ENCODE measurements around the gene SMPDL3A.
A peak's percentile ranks its signal among the peaks of the same experiment; 100 is the strongest.
"Not testable (repeated sequence)": the region's sequence is repeated elsewhere in the genome, so short reads cannot be mapped to it uniquely, and the experiment has no call there.

Gene SMPDL3A, protein sequence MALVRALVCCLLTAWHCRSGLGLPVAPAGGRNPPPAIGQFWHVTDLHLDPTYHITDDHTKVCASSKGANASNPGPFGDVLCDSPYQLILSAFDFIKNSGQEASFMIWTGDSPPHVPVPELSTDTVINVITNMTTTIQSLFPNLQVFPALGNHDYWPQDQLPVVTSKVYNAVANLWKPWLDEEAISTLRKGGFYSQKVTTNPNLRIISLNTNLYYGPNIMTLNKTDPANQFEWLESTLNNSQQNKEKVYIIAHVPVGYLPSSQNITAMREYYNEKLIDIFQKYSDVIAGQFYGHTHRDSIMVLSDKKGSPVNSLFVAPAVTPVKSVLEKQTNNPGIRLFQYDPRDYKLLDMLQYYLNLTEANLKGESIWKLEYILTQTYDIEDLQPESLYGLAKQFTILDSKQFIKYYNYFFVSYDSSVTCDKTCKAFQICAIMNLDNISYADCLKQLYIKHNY

GRCh38 chr6:122789182-122790027 lies at the start of gene SMPDL3A:
SMPDL3A (plus strand) TSS chr6:122789258; CDS start chr6:122789347, 89 bp downstream.
- Histone ChIP-seq H3K4me1 (ENCODE audit: control insufficient read depth, insufficient read depth, low read length) (peaks cover 31% of the 10 kb centered on the region), H3K36me3 (ENCODE audit: control insufficient read depth, insufficient read depth, low read length) (no peaks in the 10 kb centered on the region), H3K9ac (ENCODE audit: low read length) (peak within 1 kb of the TSS; percentile 65), H3K27me3 (ENCODE audit: control insufficient read depth, insufficient read depth, low read length) (peaks cover 28% of the 10 kb centered on the region), H3K4me3 (ENCODE audit: low read depth, low read length) (peak within 1 kb of the TSS; percentile 90), H3K9me3 (ENCODE audit: control insufficient read depth, insufficient read depth, low read depth, low read length) (no peaks in the 10 kb centered on the region), H3K27ac (ENCODE audit: low read depth, low read length) (peak within 1 kb of the TSS; percentile 21; the same call in 1 of the 2 replicates)

- Histone ChIP-seq H3K9me3 (ENCODE audit: control insufficient read depth, insufficient read depth, low read depth, low read length) (peaks cover 8% of the 10 kb centered on the region; the same call in 1 of the 2 replicates), H3K4me3 (ENCODE audit: low read depth, low read length) (no peak overlapping the region), H3K4me1 (ENCODE audit: control insufficient read depth, insufficient read depth, low read length) (peaks cover 13% of the 10 kb centered on the region), H3K27ac (ENCODE audit: low read depth, low read length) (no peak overlapping the region), H3K36me3 (ENCODE audit: control insufficient read depth, insufficient read depth, low read length) (no peaks in the 10 kb centered on the region), H3K27me3 (ENCODE audit: control insufficient read depth, insufficient read depth, low read length) (no peaks in the 10 kb centered on the region), H3K9ac (ENCODE audit: low read length) (no peak overlapping the region)
Observed at GRCh38 chr6:122740091-122740490, 49.0 kb upstream of the SMPDL3A start.

GRCh38 chr6:122740936-122741335 lies 48.1 kb upstream of the SMPDL3A start:
- no peak overlapping the region for H3K4me3 ChIP-seq (ENCODE audit: low read depth, low read length)

DNA sequence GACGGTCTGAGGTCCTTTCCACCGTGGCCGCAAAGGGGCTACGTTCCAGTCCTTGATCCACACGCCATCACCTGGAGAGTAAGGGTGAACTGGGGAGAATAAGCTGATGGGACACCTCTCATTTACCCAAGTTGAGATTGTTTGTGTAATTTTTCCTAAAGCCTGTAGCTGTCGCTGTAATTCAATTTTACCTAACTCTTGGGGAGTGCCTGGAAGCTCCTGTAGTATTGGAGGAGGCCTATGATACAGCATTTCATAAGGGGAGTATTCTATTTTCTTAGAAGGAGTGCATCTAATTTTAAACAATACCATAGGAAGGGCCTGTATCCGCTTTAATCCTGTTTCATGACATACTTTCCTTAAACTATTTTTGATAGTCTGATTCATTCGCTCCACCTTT lies 44.8 kb upstream of the SMPDL3A start:
- H3K27me3 ChIP-seq (ENCODE audit: control insufficient read depth, insufficient read depth, low read length); H3K9ac ChIP-seq (ENCODE audit: low read length); H3K9me3 ChIP-seq (ENCODE audit: control insufficient read depth, insufficient read depth, low read depth, low read length); H3K4me3 ChIP-seq (ENCODE audit: low read depth, low read length); H3K27ac ChIP-seq (ENCODE audit: low read depth, low read length); H3K4me1 ChIP-seq (ENCODE audit: control insufficient read depth, insufficient read depth, low read length); H3K36me3 ChIP-seq (ENCODE audit: control insufficient read depth, insufficient read depth, low read length): not testable (repeated sequence)

More at GRCh38 chr6:122740936-122741335, 48.1 kb upstream of the SMPDL3A start:
- peaks cover 4% of the 10 kb centered on the region for H3K4me1 ChIP-seq (ENCODE audit: control insufficient read depth, insufficient read depth, low read length)
- no peaks in the 10 kb centered on the region for H3K27me3 ChIP-seq (ENCODE audit: control insufficient read depth, insufficient read depth, low read length)
- H3K27ac ChIP-seq (ENCODE audit: low read depth, low read length), result no peak overlapping the region
- H3K9ac ChIP-seq (ENCODE audit: low read length), result no peak overlapping the region
- no peaks in the 10 kb centered on the region for H3K36me3 ChIP-seq (ENCODE audit: control insufficient read depth, insufficient read depth, low read length)
- H3K9me3 ChIP-seq (ENCODE audit: control insufficient read depth, insufficient read depth, low read depth, low read length), result peaks cover 8% of the 10 kb centered on the region; the same call in 1 of the 2 replicates

DNA sequence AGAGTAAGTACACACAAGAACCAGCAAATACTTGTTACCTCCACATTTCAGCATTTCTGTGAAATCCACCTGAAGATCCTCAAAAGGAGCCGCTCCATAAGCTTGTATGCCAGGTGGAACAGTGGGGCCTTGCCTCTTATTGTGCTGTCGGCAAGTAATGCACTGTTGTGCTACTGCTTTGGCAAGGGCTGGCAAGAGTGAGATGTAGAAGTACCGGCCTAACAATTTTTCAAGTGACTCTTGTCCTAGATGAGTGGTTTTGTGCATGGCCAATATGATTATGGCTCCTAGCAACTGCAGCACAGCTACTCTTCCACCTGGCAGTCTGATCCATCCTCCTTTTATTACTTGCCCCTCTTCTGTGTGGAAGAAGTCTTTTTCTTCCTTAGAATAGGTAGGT lies 44.2 kb upstream of the SMPDL3A start:
- H3K9ac ChIP-seq (ENCODE audit: low read length); H3K4me1 ChIP-seq (ENCODE audit: control insufficient read depth, insufficient read depth, low read length); H3K27ac ChIP-seq (ENCODE audit: low read depth, low read length); H3K4me3 ChIP-seq (ENCODE audit: low read depth, low read length); H3K27me3 ChIP-seq (ENCODE audit: control insufficient read depth, insufficient read depth, low read length); H3K36me3 ChIP-seq (ENCODE audit: control insufficient read depth, insufficient read depth, low read length): not testable (repeated sequence)
- H3K9me3 ChIP-seq (ENCODE audit: control insufficient read depth, insufficient read depth, low read depth, low read length), result peaks cover 10% of the 10 kb centered on the region

- H3K4me1 ChIP-seq (ENCODE audit: control insufficient read depth, insufficient read depth, low read length), result no peaks in the 10 kb centered on the region
Observed at GRCh38 chr6:122746688-122747087, 42.4 kb upstream of the SMPDL3A start.

DNA sequence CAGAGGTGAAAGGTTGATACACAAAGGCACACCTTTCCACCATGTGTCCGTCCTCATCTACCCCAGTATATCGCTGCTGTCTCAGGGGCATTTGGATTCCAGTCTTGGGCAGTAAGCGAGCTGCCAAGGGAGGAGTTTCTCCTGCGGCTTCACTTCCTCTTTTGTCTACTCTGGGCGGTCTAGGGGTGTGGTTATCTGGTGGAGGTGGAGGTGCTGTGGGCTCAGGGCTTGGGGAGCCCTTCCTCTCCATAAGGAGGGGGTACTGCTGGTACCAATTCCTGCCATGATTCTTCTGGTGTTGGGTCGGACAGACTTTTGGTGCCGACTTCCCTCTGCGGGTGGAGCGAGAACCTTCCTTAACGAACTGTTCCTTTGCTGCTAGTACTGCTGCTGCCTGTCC lies 41.5 kb upstream of the SMPDL3A start:
- Histone ChIP-seq H3K9ac (ENCODE audit: low read length) (no peak overlapping the region), H3K4me3 (ENCODE audit: low read depth, low read length) (no peak overlapping the region), H3K27ac (ENCODE audit: low read depth, low read length) (no peak overlapping the region), H3K9me3 (ENCODE audit: control insufficient read depth, insufficient read depth, low read depth, low read length) (peaks cover 5% of the 10 kb centered on the region; the same call in 1 of the 2 replicates), H3K27me3 (ENCODE audit: control insufficient read depth, insufficient read depth, low read length) (peaks cover 16% of the 10 kb centered on the region), H3K36me3 (ENCODE audit: control insufficient read depth, insufficient read depth, low read length) (no peaks in the 10 kb centered on the region), H3K4me1 (ENCODE audit: control insufficient read depth, insufficient read depth, low read length) (no peaks in the 10 kb centered on the region)

More at GRCh38 chr6:122746688-122747087, 42.4 kb upstream of the SMPDL3A start:
- Histone ChIP-seq H3K27ac (ENCODE audit: low read depth, low read length) (no peak overlapping the region), H3K4me3 (ENCODE audit: low read depth, low read length) (no peak overlapping the region), H3K9ac (ENCODE audit: low read length) (no peak overlapping the region), H3K36me3 (ENCODE audit: control insufficient read depth, insufficient read depth, low read length) (no peaks in the 10 kb centered on the region), H3K9me3 (ENCODE audit: control insufficient read depth, insufficient read depth, low read depth, low read length) (peaks cover 5% of the 10 kb centered on the region; the same call in 1 of the 2 replicates), H3K27me3 (ENCODE audit: control insufficient read depth, insufficient read depth, low read length) (peaks cover 7% of the 10 kb centered on the region)

GRCh38 chr6:122748945-122749344 lies 40.1 kb upstream of the SMPDL3A start:
- H3K9ac ChIP-seq (ENCODE audit: low read length); H3K4me1 ChIP-seq (ENCODE audit: control insufficient read depth, insufficient read depth, low read length); H3K4me3 ChIP-seq (ENCODE audit: low read depth, low read length); H3K9me3 ChIP-seq (ENCODE audit: control insufficient read depth, insufficient read depth, low read depth, low read length); H3K36me3 ChIP-seq (ENCODE audit: control insufficient read depth, insufficient read depth, low read length); H3K27ac ChIP-seq (ENCODE audit: low read depth, low read length): not testable (repeated sequence)
- peaks cover 30% of the 10 kb centered on the region for H3K27me3 ChIP-seq (ENCODE audit: control insufficient read depth, insufficient read depth, low read length)

DNA sequence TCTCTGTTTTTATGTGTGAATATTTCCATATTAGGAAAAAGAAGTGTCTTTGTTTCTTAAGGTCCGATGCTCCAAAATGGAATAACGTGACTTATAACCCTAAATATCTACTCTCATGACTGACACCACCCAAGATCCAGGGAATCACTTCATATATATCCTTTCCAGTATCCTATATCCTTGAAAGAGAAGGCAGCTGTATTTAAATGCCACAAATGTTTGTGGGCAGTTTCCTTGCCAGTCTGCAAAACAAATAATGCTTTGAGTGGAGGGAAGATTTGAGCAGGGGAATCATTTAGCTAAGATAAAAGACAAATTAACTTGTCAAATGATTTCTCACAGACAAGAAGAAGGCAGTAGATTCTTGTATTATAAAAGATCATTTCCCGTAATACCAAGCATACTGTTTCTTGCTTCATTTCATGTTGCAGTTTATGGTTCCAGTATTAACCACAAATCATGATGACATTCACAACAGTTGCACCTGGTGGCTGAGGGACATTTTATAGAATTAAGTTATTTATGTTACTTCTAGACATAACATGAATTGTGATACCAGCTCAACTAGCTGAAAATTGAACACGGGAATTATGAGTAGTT lies 39.5 kb upstream of the SMPDL3A start:
- Histone ChIP-seq H3K9me3 (ENCODE audit: control insufficient read depth, insufficient read depth, low read depth, low read length) (peaks cover 5% of the 10 kb centered on the region; the same call in 1 of the 2 replicates), H3K27ac (ENCODE audit: low read depth, low read length) (no peak overlapping the region), H3K36me3 (ENCODE audit: control insufficient read depth, insufficient read depth, low read length) (no peaks in the 10 kb centered on the region), H3K9ac (ENCODE audit: low read length) (no peak overlapping the region), H3K4me1 (ENCODE audit: control insufficient read depth, insufficient read depth, low read length) (peaks cover 5% of the 10 kb centered on the region; the same call in 1 of the 2 replicates), H3K27me3 (ENCODE audit: control insufficient read depth, insufficient read depth, low read length) (peaks cover 36% of the 10 kb centered on the region), H3K4me3 (ENCODE audit: low read depth, low read length) (no peak overlapping the region)

DNA sequence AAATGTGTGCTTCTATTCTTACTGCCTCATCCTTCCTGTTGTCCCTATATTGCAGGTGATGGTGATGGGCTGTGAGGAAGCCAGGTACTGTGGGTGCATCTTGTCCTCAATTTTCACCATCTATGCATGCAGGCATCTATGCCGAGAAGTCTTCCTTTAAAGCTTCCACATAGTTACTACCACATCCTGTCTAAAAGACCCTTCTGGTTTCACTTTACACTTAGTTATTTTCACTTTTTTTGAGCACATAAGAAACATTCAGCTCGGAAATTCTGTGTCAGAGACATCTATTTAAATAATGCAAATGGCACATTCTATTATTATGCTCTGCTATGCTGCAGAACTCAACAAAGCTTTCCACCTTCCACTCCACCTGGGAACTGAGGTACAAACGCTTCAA lies 37.7 kb upstream of the SMPDL3A start:
- Histone ChIP-seq H3K27me3 (ENCODE audit: control insufficient read depth, insufficient read depth, low read length) (peaks cover 47% of the 10 kb centered on the region), H3K4me3 (ENCODE audit: low read depth, low read length) (no peak overlapping the region), H3K4me1 (ENCODE audit: control insufficient read depth, insufficient read depth, low read length) (peaks cover 8% of the 10 kb centered on the region; the same call in 1 of the 2 replicates), H3K36me3 (ENCODE audit: control insufficient read depth, insufficient read depth, low read length) (no peaks in the 10 kb centered on the region), H3K9me3 (ENCODE audit: control insufficient read depth, insufficient read depth, low read depth, low read length) (peaks cover 5% of the 10 kb centered on the region; the same call in 1 of the 2 replicates), H3K27ac (ENCODE audit: low read depth, low read length) (no peak overlapping the region), H3K9ac (ENCODE audit: low read length) (no peak overlapping the region)

Measured in HUES6 (cell line).